KBM-7 (cell line): Measurements from ENCODE around the gene ENO4.
A peak's percentile ranks its signal among the peaks of the same experiment; 100 is the strongest.

ENCODE experiments used
- DNase-seq: peaks from one replicate; pipeline ENCODE4 v3.0.0-alpha.2; 2015
- in situ Hi-C: fragments of 300-500 bp; cut with MboI; formaldehyde crosslinking; loops from 2 replicates; pipeline ENCODE4 v1.14.3; 2020; ENCODE audit warnings: low sequenced_read_pairs, low pct_unique_long_range_greater_than_20kb, mixed read lengths

ENO4 gene

DNA sequence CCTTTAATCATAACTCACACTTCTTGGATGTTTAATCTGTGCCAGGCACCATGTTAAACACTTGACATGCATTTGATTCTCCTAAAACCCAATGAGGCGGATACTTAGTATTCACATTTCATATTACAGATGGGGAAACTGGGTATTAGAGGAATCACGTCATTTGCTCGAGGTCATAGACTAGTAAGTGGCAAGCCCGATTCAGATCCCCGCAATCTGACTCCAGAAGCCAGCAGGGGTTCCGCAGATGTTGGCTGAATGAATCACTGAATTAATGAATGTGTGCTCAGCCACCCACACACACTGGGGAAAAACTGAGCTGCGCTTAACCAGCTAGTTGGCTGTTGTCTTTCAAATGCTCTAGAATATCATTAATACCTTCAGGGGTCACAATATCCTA is 22.5 kb upstream of the ENO4 start:
- DNase-seq: no peak
- in situ Hi-C loops: no loop called here

DNA sequence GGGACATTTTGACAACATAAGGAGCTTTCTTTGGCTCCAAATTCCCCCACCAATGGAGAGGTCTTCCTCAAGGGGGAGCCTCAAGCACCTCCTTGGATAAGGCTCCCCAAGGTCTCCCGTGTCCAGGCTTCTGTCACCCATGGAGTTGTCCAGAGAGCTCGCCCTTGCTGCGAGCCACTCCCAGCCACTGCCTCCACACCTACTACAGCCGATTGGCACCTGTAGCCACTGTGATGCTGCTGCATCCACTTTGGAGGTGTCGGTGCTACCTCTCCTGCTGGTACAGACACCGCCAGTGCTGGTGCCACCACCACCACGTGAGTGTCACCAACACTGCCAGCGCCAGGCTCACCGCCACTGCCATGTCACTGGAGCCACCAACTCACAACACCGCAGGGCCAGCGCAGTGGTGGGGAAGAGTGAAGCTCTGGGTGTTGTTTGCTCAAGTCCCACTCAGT is 22.1 kb upstream of the ENO4 start:
- in situ Hi-C loops: no loop called here

DNA sequence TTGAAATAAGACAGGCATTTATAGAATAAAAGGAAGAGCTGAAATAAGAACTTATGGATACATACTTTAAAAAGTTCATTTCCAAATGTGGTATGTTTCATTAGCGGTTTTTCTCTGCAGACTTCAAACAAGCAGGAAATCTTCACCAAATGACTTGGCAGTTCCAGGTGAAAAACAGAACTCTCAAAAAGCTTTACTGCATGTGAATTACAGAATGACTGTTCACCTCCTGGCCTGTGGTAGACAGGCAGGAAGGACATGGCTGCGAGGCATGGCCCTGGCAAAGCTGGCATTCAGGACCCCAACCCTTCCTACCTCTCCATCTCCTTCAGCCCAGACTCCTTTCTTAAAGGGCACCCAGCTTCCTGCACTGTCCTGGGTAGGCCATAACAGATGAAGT is 21.2 kb upstream of the ENO4 start:
- DNase-seq: no peak
- in situ Hi-C loops: no loop called here

More for the DNA sequence above, 22.1 kb upstream of the ENO4 start:
- DNase-seq: no peak

DNA sequence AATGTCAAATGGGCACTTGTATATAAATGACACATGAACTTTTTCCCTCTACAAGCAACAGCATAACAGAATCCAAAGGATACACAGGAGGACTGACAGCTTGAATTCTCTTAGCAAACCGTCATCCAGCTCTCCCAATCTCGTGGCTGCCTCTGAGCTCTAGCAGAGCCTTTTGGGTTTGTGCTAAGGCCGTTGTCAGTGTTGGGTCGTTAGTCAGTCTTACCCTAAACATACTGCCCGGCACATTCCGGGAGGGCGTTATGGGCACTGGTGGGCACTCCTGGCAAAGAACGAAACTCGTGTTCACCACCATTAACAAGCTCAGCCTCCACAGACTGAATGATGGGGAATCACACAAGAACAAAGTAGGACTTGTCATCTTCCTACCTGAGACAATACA is 19.6 kb upstream of the ENO4 start:
- in situ Hi-C loops: no loop called here
- DNase-seq: no peak

DNA sequence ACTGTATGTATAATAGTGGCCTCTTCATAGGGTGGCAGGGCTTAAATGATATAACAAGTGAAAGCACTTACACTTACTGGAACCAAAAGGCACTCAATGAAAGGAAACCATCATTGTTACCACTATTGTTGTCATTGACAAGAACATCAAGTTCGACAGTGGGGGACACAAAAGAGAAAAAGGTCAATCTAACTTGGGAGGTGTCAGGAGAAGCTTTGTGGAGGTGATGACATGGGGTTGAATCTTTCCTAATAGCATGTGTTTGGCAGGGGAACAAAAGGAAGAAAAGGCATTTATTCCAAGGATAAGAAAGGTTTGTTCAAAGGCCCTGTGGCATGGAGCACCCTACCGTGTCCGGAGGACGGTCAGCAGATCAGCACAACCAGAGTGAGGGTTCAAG is 18.2 kb upstream of the ENO4 start:
- DNase-seq: no peak
- in situ Hi-C loops: no loop called here

DNA sequence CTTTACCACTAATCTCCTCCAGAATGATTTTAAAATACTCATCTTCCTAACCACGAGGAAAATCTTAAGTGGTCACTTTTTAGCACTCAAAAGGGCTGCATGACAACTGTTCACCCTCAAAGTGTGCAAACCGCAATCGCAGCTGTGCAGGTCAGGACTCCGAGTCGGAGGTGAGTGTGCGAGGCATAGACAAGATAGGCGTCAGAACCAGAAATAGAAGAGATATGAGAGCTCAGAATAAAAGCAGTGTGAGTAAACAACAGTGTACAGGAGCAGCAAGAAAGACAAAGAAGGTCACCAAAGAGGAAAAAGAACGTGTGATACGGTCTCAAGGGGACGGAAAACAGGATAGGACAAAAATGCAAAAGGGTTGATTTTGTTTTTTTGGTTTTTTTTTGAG is 17.5 kb upstream of the ENO4 start:
- DNase-seq: no peak
- in situ Hi-C loops: no loop called here

DNA sequence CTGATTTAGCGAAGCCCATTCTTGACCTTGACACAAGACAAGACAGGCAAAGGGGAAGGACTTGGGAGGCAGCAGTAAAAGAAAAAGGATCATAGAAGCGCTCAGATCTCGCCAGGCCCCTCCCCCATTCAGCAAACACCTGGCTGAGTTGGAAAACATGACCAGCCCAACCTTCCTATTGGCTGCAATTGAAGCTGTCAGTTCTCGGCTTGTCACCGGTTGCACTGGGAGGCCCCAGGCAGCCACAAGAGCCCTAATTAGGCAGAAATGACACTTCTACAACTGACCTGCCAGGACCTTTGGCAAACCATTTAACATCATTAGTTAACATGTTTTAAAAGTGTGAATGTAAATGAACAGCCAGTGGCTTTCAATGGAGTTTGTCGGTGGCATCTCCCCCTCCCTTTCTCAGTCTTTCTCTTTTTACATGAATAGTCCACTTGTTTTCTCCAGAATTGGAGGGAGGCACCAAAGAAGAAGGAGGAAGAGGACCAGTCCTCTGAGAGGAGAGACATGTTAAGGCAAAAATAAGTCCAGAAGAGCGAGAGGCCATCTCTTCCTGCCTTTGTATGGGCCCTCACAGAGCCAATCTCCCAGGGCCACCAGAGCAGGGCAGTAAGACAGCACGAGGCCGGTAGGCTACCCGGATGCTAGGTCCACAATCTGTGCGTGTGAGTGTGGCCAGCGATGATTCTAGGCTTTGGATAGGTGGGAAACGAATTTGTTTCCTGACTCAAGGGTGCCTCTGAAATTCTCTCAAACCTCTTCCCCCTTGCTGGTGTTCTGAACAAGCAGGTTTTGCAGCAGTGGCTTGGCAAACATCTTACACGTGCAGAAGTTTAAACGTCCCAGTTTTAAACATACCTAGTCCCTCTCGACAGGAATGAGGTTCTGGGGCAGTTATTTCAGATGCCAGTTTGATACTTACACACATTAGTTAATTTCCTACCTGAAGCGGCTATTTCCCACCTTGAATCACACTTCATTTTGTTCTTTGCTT is 15.0 kb upstream of the ENO4 start:
- DNase-seq: no peak
- in situ Hi-C loops: no loop called here

DNA sequence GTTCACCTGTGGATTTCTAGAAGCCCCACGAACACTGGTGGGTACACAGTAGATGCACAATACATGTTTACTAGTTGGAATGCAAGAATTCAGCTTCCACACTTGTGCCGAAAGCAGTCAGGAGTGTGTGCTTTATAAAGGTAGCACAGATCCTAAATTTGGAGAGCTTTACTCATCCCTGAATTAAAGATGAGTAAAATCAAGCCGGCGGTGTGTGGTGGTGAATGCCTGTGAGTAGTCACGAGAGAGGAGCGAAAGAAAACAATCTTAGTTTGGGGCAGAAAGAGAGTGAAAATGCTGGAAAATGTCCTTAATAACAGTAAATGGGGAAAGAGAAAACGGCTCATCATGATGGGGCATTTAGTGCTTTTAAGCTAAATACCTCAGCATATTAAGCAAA is 13.6 kb upstream of the ENO4 start:
- no peak for DNase-seq
- in situ Hi-C loops: no loop called here

DNA sequence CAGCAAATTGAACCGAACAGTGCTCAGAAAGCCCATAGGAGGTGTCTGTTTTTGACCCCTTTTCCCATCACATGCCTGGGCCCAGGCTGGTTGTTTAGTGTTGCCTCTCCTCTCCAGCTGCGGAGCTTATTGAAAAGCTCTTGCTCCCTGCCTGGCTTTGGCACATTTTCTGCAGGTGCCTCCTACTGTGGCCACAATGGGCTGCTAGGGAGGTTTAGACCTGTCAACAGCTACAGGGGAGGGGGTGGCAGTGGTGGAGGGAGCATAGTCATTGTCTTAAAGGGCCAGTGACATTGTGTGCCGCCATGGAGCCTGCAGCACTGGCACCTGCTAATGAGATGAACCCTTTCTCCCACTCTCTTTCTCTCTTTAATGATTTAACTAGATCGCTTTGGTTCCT is 13.2 kb upstream of the ENO4 start:
- no peak for DNase-seq
- in situ Hi-C loops: no loop called here

DNA sequence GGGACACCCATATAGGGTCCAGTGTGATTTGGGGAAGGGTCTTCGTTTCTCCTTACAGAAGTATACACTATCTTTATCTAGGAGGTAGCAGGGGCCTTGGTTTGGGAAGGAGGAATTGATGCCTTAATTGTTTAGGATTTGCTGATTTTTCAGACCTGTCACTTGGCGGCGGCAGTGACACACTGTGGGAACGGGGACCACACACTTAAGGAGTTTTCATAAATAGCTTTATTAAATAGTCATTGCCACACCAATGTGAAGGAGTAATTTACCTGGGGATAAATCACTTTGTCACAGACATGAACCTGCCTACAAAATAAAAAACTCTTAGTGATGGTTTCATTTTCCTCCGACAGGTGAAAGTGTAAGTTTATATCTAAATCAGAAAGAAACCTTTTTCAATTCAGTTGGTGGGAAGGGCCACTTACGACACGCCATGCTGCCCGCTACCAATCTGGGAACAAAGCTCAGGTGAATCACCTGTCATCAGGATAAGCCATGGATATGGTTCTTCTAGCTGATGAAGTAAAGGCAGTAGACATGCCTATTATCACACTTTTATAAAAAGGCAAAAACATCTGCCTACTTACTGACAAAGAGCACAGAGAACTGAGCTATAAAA is 12.3 kb upstream of the ENO4 start:
- no peak for DNase-seq
- in situ Hi-C loops: no loop called here

DNA sequence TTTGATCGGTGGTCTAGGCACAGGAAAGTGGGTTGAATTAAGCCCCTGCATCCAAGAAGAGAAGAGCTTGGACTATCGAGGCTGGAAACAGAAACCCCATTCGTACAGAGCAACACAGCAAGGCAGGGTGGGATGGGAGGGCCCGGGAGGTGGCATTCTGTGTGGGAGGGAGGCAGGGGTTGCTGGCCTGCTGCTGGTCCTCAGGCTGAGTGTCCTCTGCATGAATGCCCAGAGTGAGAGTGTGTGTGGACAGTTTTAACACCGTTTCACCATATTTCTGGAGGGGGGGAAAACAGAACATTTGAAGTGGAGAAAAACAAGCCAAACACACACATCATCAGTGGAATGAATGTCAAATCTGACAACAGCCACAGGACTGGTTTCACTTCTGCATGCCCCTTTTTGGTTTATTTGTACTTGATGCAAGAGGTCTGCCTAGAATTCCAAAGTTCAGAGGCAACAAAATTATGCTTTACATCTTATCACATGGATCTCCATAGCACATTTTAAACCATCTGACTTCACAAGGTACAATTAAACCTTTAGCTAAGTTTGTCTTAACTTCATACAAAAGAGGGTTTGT is 11.1 kb upstream of the ENO4 start:
- in situ Hi-C loops: no loop called here
- no peak for DNase-seq

DNA sequence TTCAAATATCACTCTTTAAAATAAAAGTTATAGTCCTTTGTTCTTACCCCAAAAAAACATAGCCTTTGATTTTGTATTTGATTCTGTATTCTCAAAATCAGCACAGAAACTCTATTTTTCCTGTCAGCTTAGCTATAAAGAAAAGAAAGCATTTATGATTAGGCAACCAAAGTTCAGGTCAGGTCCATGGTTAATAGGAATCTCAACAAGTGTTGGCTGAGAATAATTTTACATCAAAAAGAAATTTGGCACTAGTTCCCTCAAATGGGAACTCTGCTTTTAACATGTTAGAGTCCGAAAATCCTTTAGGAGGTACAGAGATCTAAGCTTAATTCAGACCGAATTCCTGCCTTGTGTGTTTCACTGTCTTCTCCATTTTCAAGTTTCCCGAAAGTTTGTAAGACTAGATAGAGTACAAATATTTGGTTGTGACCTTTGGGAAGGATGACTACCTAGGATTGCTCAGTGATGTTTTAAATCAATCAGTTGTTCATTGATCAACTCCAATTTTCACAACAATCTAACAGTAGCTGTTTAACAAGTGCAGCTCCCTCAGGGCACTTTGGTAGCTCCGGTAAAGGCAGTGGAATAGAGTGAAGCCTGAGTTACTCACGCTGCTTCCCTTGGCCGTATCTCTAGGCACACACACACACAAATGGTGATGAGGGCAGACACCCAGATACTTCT is 8.8 kb upstream of the ENO4 start:
- no peak for DNase-seq
- in situ Hi-C loops: no loop called here

DNA sequence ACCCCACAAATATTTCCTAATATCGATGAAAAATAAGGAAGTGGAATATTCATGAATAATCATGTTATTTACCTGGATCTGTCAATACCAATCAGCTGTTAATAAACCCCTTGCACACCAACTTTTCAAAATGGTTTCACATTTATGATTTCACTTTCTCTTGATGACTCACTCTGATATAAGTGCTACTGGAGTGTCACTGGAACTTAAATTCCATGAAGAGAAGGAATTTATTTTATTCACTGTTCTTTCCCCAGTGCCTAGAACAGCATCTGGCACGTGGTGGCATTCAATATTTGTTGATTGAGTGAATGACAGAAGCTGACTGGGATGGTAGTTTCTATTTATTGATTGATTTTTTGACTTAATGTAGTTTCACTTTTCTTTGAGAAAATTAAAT is 3.5 kb upstream of the ENO4 start:
- DNase-seq: no peak
- in situ Hi-C loops: no loop called here

DNA sequence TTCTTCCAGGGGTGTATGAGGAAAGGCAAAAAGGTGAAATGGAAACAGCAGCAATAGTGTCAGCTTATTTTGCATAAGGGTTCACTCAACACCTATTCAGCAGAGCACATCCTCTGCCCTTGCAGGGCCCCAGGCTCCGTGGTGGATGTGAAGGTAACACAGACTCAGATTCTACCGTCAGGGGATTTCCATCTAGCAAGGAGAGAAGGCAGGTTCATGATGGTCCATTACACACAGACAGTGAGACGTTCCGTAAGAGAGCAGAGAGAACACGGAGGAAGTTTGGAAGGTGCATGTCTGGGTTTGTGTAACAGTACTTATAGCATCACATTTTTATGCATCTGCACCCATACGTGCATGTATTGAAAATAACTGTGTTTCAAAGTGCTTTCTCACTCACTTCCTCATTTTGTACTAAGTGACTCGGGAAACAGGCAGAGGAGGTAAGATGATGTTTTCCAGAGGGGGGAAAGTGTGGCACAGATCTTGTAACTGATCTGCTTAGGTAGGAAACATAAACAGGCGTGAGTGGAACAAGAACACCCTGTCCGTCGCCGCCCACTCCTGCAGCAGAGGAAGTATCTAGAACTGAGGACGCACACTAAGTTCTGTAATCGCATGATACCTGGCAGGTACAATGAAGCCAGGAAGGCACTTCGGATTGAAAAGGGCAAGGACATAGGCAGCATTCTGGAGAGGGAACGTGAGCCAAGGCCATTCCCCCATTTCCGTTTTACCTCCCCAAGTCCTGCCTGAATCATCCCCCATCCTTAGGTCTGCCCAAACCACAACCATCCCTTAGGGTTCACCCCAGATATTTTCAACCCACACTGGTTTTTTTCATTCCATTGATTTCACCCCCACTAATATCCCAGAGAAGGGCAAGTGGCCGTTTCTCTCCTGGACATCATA is 1.0 kb upstream of the ENO4 start:
- in situ Hi-C loops: no loop called here
- DNase-seq: peak; percentile 43

DNA sequence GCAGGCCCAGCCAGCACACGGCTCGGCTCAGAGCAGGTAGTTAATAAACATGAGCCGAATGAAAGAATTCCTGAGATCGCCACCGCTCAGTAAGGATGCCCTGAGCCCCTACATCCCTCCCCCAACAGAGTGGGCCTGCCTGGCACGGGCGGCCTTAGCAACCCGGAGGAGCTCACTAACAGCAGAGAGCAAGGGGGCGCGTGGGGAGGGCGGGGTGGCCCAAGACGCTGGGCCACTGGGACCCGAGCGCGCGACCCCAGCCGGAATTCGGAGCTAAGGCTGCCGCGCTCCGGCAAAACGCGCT is 403 bp upstream of the ENO4 start:
- in situ Hi-C loops: no loop called here
- no peak for DNase-seq

DNA sequence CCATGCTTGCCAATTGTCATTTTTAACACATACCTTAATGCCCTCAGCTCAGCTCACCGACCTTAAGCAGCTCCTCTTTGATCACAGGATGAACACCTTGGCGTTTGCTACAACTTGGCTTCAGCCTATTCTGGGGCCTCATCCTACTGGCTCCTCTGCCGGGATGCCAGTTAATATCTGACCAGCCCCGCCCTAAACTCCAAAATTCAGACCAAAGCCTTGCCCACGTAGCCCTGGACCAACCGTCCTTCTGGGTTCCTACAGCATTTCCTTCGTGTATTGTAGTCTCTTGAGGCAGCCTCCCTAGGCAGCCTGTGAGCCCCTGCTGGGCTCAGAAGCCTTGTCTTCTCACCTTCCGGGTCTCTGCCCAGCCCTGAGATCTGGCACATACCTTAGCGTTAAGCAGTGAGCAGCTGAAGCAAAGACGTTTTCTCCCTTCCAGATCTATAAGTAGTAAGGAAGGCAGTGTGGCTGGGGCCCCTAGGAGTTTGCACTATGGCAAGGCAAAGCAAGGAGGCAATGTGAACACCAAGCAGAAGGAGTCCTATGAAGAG is 836 bp downstream of the ENO4 start:
- DNase-seq: no peak
- in situ Hi-C loops: no loop called here

DNA sequence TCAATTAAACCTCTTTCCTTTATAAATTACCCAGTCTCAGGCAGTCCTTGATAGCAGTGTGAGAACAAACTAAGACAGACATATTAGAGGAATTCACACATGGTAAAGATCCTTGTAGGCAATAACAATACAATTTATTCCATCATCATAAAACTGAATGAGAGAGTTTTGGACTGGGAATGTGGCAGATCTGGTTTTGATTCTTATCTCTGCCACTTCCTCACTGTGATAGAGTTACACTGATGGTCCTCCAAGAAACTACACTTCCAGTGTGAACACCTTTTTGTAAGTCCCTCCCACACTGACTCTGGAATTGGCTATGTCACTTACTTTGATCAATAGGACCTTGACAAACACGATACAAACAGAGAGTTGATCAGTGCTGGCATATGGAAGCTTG is 2.9 kb downstream of the ENO4 start:
- in situ Hi-C loops: no loop called here

DNA sequence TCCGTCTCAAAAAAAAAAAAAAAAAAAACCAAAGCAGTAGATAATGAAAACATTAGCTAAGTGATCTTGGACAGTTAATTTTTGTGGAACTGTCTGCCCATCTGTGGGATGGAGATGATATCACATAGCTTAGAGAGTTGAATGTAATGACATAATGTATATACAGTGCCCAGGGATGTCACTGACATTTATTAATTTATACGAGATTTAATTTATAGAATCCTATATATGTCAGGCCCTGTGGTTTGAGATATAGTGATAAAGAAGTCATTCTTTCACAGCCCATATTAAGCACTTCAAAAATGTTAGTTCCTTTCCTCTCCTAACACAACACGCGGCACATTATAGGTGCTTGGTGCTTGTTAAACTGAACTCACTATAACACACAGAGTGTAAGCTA is 4.0 kb downstream of the ENO4 start:
- in situ Hi-C loops: no loop called here
- DNase-seq: no peak

More for the DNA sequence above, 2.9 kb downstream of the ENO4 start:
- no peak for DNase-seq

DNA sequence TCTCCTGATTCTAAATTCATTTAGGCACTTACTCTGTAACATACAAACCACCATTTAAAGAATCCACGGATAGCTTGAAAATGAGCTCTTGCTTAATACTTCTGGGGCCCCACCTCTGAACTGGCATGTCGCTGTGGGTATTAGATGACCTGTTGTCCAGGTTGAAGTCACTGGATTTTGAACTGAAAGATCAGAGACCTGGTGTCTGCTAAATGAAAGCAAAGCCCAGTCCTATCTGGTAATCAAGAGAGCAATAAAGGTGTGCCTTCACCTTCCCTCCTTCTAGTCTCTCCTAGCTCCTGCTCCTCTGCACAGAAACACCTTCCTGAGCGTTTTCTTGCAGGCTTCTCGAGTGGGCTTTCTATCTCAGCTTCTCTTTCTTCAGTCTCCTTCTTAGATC is 4.4 kb downstream of the ENO4 start:
- in situ Hi-C loops: no loop called here
- DNase-seq: no peak
